MM.1S (cell line): ENCODE data around the gene TMEM115.

Experiments used
- DNase-seq: peaks from one replicate; pipeline ENCODE4 v3.0.0-alpha.2; 2015
- H2AFZ ChIP-seq: fragments of 300-600 bp; sonication (generic); 2 replicates; pipeline ENCODE4 v1.6.0; 2016; ENCODE audit warnings: antibody characterized with exemption, low read length
- H3F3A ChIP-seq: fragments of 300-600 bp; sonication (generic); 2 replicates; pipeline ENCODE4 v1.6.1; 2016; ENCODE audit warnings: mild to moderate bottlenecking, antibody characterized with exemption, low read length, moderate library complexity, mixed read lengths; ENCODE audit not compliant: insufficient read depth
- H3K27ac ChIP-seq: fragments of 300-600 bp; sonication (generic); 2 replicates; pipeline ENCODE4 v1.5.1; 2016; ENCODE audit warnings: mild to moderate bottlenecking, low read length
- H3K27me3 ChIP-seq: fragments of 300-600 bp; sonication (generic); replicated peaks from 2 replicates; pipeline ENCODE4 v1.6.0; 2016; ENCODE audit warnings: low read length; ENCODE audit not compliant: insufficient read depth
- H3K36me3 ChIP-seq: fragments of 300-600 bp; sonication (generic); replicated peaks from 2 replicates; pipeline ENCODE4 v1.6.1; 2016; ENCODE audit warnings: mild to moderate bottlenecking, low read length, mixed read lengths; ENCODE audit not compliant: insufficient read depth
- H3K4me1 ChIP-seq: fragments of 300-600 bp; sonication (generic); 2 replicates; pipeline ENCODE4 v1.6.1; 2016; ENCODE audit warnings: low read length, mixed read lengths
- H3K4me2 ChIP-seq: fragments of 300-600 bp; sonication (generic); 2 replicates; pipeline ENCODE4 v1.6.0; 2016; ENCODE audit warnings: low read depth, low read length
- H3K4me3 ChIP-seq: fragments of 300-600 bp; sonication (generic); 2 replicates; pipeline ENCODE4 v1.5.1; 2016; ENCODE audit warnings: low read length, mixed read lengths
- H3K79me2 ChIP-seq: fragments of 300-600 bp; sonication (generic); 2 replicates; pipeline ENCODE4 v1.6.1; 2016; ENCODE audit warnings: mixed run types, low read length, mixed read lengths
- H3K9ac ChIP-seq: fragments of 300-600 bp; sonication (generic); 2 replicates; pipeline ENCODE4 v1.6.1; 2016; ENCODE audit warnings: low read length, mixed read lengths
- H3K9me2 ChIP-seq: fragments of 300-600 bp; sonication (generic); replicated peaks from 2 replicates; pipeline ENCODE4 v1.6.1; 2016; ENCODE audit warnings: mild to moderate bottlenecking, low read length, mixed read lengths; ENCODE audit not compliant: insufficient read depth
- H3K9me3 ChIP-seq: fragments of 300-600 bp; sonication (generic); replicated peaks from 2 replicates; pipeline ENCODE4 v1.6.1; 2016; ENCODE audit warnings: mild to moderate bottlenecking, low read length, mixed read lengths; ENCODE audit not compliant: insufficient read depth
- H4K20me1 ChIP-seq: fragments of 300-600 bp; sonication (generic); 2 replicates; pipeline ENCODE4 v1.6.1; 2016; ENCODE audit warnings: mild to moderate bottlenecking, low read length, moderate library complexity, mixed read lengths; ENCODE audit not compliant: insufficient read depth
- CTCF ChIP-seq: fragments of 300-600 bp; sonication (generic); IDR thresholded peaks from 2 replicates; pipeline ENCODE4 v1.5.1; 2016; ENCODE audit warnings: antibody characterized with exemption, low read length, mixed read lengths
- EZH2 ChIP-seq: fragments of 300-600 bp; sonication (generic); optimal IDR thresholded peaks from 2 replicates; pipeline ENCODE3; 2017; ENCODE audit warnings: low read depth, mild to moderate bottlenecking, antibody characterized with exemption, low read length, mixed read lengths
- EZH2phosphoT487 ChIP-seq: fragments of 300-600 bp; sonication (generic); IDR thresholded peaks from 2 replicates; pipeline ENCODE4 v1.6.1; 2018; ENCODE audit warnings: antibody characterized with exemption, low read length

Gene TMEM115

GRCh38 chr3:50338965-50339364 lies 20.4 kb downstream of the TMEM115 start:
- Histone ChIP-seq H3K9ac (no peak overlapping the region), H4K20me1 (no peaks in the 10 kb centered on the region), H3K4me2 (no peak overlapping the region), H2AFZ (no peak overlapping the region), H3K27ac (no peak overlapping the region), H3K4me1 (peaks cover 4% of the 10 kb centered on the region; the same call in 1 of the 2 replicates), H3K4me3 (no peak overlapping the region), H3K9me2 (no peaks in the 10 kb centered on the region), H3F3A (peaks cover 17% of the 10 kb centered on the region), H3K27me3 (peaks cover 10% of the 10 kb centered on the region; the same call in 1 of the 2 replicates), H3K9me3 (no peaks in the 10 kb centered on the region), H3K79me2 (peaks cover 38% of the 10 kb centered on the region), H3K36me3 (no peaks in the 10 kb centered on the region)
- TF ChIP-seq EZH2phosphoT487 (no peak), CTCF (no peak), EZH2 (no peak)
- no peak for DNase-seq

GRCh38 chr3:50337175-50337861 lies 22.0 kb downstream of the TMEM115 start:
- TF ChIP-seq EZH2phosphoT487 (no peak), CTCF (no peak), EZH2 (no peak)
- Histone ChIP-seq H3K27ac (peak overlapping the region; percentile 86), H3K4me2 (peak overlapping the region; percentile 98), H3K4me3 (peak overlapping the region; percentile 99), H4K20me1 (no peaks in the 10 kb centered on the region), H3K4me1 (peaks cover 4% of the 10 kb centered on the region; the same call in 1 of the 2 replicates), H3K27me3 (peaks cover 10% of the 10 kb centered on the region; the same call in 1 of the 2 replicates), H3K36me3 (no peaks in the 10 kb centered on the region), H3K9me3 (no peaks in the 10 kb centered on the region), H3K9me2 (no peaks in the 10 kb centered on the region), H3K9ac (peak overlapping the region; percentile 97), H3K79me2 (peaks cover 54% of the 10 kb centered on the region), H2AFZ (peak overlapping the region; percentile 92), H3F3A (peaks cover 17% of the 10 kb centered on the region)
- peak; percentile 99 for DNase-seq

GRCh38 chr3:50336452-50337174 lies 22.7 kb downstream of the TMEM115 start:
- Histone ChIP-seq H3K27ac (peak overlapping the region; percentile 86), H3K27me3 (peaks cover 10% of the 10 kb centered on the region; the same call in 1 of the 2 replicates), H2AFZ (peak overlapping the region; percentile 81), H3K9me3 (no peaks in the 10 kb centered on the region), H3K9me2 (no peaks in the 10 kb centered on the region), H3F3A (peaks cover 17% of the 10 kb centered on the region), H3K36me3 (peaks cover 4% of the 10 kb centered on the region; the same call in 1 of the 2 replicates), H4K20me1 (no peaks in the 10 kb centered on the region), H3K4me1 (peaks cover 4% of the 10 kb centered on the region; the same call in 1 of the 2 replicates), H3K79me2 (peaks cover 61% of the 10 kb centered on the region), H3K4me2 (peak overlapping the region; percentile 98), H3K4me3 (peak overlapping the region; percentile 99), H3K9ac (peak overlapping the region; percentile 97)
- no peak for TF ChIP-seq CTCF
- no peak for TF ChIP-seq EZH2
- TF ChIP-seq EZH2phosphoT487 = no peak
- DNase-seq = no peak
